GM19328 (cell line): ENCODE results near the gene DLG2.
A peak's percentile ranks its signal among the peaks of the same experiment; 100 is the strongest.

Experiments used
- ATAC-seq: cut with Tn5 transposase; IDR thresholded peaks from one replicate; pipeline ENCODE4 v1.9.1; 2021; ENCODE audit warnings: mild to moderate bottlenecking, moderate library complexity; ENCODE audit not compliant: unreplicated experiment

Gene DLG2

DNA sequence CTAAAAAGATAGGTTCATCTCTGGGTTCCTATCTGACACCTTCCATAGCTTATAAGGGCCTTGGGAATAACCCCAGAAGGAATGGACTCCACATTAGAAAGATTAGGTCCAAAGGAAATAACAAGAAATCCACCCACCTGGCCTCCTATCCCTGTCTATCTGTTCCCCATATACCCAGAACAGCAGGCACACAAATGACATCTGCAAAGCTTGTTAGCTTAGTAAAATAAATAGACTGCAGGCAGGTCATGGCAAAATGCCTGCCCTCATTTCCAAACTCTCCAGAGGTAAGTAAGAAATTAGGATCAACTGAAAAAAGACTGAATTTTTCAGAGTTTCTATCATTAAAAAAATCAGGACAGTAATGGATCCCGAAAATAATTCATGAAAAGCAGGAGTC is 489.5 kb downstream of the DLG2 start:
- ATAC-seq, result no peak

DNA sequence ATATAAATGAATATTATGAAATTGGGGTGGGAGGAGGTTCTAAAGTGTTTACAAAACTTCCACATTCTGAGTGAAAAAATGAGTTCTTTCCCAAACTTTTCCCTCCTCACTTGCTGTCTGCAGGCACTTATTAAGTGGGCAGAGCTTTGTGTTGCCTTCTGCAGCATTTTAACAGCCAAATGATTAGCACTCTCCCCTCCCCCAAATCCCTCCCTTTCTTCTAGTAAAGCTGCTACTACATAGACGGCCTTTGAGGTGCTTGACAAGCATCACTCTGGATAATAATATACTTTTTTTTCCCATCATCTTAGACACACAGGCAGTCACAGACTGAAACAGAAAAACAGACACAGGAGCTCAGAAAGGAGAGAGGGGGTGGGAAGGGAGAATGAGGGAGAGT is 493.5 kb downstream of the DLG2 start:
- ATAC-seq, result no peak

DNA sequence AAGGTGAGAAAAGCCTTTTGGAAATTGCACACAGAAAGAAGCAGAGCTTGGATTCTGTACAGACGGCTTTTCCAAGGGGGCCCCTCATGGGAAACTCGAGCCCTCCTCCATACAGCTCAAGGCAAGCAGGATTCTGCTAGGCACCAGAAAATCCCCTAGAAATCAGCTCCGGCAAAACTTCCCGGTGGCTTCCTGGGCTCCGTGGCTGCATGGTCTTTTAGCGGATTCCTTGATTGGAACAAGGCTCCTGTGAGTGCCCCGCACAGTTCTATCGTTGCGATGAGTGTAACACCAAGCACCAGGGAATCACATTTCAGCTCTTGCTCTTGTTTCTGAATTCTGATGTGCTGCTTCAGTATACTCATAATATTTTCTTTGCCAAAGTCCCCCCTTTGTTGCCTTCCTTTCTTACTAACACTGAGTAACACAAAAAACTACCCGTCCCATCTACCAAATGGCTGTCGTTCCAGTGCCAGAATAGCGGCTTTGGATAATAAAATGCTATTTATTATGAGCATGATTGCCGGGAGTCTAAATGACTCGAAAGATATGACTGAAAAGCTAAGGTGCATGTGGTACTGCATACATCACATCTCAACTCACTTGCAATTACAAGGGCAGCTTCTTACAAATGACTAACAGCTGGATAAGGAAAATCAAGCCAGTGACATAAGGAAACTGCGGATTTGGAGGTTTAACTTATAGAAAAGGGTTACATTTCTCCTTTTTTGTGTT is 494.1 kb downstream of the DLG2 start:
- no peak for ATAC-seq

DNA sequence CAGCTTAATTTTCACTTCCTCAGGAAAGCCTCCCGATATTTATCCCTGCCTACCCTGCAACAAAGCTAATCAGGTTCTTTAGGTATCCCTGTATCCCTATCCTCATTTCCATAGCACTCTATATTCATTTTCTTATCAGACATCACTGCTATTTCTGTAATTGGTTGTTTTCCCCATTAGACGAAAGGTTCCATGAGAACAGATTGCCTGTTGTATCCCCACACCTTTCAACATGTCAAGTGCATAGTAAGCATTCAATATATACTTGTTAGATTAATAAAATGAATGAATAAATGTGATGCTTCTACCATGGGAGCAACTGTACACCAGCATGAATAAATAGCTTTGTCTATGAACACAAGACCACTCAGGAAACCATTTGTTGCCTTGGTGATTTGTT is 499.8 kb downstream of the DLG2 start:
- ATAC-seq, result no peak

DNA sequence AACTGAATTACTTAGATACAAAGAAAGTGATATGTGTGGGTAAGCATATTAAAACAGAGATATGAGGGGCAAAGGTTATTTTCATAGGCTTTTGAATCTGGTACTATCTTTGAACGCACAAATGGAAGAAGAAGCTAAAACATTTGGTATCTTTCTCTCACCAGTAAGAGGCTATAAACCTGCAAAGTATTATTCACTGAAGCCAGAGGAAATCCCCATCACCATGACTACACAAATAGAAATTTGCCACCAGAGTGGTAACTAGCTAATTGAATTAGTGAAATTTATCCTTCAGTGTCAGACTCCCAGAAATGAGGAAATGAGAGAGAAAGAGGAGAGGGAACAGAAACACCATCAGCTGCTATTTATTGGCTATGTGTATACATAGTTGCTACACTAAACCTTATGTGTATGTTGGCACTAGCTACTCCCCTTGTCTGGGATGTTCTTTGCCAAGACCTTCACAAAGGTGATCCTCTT is 503.4 kb downstream of the DLG2 start:
- peak; percentile 91 for ATAC-seq

DNA sequence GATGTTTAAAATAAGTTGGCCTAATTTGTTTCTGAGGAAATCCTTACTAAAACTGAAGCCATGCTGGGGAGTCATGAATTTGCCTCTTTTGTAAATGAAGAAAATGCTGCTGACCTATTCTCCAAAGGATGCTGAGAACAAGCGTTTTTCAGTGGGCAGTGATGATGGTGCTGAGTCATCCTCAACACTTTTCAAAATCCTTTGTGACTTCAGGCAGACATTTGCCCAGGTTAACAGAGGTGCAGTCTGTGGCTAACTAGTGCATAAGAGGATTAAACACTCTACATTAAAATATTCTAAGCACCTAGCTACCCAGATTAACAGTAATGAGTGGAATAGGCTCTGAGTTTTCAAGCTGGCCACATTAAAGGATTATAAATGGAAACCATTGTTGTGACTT is 509.0 kb downstream of the DLG2 start:
- ATAC-seq, result no peak

DNA sequence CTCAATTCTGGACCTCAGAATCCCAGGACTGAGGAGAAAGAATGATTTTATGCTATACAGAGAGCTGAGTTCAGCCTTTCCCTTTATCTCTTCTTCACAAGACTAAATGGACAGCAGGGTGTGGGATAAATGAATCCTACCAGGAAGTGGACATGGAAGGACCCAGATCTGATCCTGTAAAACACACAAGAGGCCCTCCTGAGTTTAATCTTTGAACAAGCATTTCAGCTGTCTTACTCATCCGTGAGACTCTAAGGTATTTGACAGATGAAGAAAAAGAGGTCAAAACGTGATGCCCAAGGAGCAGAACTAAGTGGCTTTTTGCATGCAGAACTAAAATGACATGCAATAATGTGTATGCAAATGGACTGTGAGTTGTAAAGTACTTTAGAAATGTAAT is 511.3 kb downstream of the DLG2 start:
- no peak for ATAC-seq

DNA sequence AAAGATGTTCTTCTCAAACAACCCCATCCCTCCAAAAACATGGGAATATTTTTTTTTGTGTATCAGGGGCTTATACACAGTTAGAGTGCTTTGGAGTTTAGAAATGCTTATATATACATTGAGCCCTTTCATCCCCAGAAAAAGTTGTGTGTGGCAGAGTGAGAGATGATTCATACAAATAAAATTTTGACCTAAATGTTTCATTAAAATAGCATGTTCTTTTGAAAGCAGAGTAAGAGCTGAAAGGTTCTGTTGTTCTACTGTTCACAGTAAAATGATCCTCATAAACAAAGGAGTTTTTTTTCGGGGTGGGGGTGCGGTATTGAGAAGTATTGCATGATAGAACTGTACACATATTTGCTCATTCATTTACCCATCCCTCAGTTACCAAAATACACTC is 512.4 kb downstream of the DLG2 start:
- no peak for ATAC-seq

DNA sequence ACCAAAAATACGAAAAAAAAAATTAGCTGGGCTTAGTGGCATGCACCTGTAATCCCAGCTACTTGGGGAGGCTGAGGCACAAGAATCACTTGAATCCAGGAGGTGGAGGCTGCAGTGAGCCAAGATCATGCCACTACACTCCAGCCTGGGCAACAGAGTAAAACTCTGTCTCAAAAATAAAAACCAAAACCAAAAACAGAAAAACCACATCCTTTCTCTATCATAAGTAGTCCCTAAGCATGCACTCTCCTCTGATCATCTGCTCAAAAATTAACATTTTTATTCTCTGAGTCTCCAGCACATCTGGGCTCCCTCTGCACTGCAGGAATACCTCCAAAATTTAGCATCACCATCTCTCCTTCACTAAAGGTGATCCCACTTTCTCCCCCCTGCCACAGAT is 516.9 kb downstream of the DLG2 start:
- ATAC-seq, result peak; percentile 90

DNA sequence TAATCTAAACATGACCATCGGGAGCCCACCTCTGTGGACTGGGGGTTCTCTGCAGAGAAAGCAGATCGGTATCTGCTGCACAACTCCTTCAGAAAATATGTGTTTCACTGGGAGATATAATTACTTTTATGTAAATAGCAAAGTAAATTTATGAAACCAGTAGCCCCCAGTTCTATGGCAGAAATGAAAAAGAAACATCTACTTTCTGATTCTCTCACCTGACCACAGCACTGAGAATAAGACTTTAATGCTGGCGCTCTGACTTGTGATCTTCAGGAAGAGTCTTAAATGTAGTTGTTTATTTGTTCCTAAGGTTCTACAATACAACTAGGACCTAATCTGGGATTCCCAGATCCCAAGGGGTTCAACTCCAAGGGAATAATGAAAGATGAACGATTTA is 518.0 kb downstream of the DLG2 start:
- ATAC-seq, result peak; percentile 64

DNA sequence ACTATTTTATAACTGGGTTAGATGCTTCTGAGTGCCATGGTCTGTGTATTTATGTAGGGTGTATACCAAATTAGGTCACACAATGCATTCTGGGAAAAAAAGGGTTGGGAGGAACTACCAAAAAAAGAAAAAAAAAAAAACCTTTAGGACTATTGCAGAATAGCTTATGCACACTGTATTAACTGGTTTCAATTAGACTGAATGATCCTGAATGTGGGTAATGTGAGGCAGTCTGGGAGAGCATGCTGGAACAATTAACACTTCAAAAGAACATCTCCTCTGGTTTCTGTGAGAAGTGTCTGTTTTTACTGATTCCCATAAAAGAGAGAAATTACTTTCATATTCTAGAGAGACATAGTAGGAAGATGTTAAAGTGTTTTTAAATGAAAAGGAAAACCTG is 521.3 kb downstream of the DLG2 start:
- no peak for ATAC-seq

DNA sequence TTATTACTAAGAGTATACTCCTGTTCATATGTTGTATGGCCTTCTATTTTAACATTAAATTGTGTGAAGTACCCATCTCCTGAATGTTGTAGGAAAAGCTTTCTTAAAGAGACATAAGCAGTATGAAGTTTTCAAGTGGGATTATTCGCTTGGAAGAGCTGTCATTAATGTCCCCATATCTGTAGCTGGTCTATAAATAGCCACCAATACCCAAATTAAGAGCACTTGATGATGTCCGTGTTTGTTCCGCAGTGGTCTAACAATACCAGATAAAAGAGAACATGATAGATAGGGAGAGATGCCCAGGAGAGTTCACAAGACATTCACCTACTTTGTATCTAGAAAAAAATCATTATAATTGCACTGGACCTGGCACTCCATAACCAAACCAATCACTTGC is 527.6 kb downstream of the DLG2 start:
- ATAC-seq, result no peak

DNA sequence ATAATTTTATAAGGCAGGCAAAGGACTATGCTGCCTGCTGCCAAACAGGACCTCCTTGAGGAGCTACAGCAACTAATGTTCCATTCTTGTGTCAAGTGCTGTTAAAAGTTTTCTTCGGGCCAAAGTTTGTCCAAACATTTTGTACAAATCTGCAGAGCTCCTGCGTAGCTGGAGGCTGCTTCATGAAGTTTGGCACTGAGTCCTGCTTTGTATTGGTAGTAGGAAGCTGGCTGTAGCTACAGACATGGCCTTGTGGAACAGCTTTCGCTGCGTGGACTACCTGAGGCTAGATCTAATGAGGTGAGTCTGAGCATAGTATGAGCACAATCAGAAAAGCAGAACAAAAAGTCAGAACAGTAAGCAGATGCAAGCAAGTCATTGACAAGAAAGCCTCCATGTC is 528.1 kb downstream of the DLG2 start:
- ATAC-seq, result no peak

DNA sequence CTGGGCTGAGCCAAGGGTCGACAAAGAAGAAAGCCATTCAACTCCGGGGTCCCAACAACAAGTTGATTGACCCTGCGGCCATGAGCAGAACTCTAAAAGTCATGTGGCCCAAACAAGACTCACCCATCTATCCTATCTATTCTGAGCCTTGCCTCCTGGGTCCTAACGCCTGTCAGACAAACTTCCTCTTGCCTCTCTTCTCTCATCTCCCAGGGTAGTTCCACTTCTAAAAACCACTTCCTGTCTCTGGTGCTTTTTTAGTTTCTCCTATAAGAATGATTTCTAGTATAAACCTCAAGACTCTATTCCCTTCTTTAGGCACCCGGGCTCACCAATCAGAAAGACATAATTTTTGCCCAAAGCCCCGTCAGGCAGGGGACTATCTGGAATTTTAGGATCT is 530.2 kb downstream of the DLG2 start:
- ATAC-seq, result no peak

DNA sequence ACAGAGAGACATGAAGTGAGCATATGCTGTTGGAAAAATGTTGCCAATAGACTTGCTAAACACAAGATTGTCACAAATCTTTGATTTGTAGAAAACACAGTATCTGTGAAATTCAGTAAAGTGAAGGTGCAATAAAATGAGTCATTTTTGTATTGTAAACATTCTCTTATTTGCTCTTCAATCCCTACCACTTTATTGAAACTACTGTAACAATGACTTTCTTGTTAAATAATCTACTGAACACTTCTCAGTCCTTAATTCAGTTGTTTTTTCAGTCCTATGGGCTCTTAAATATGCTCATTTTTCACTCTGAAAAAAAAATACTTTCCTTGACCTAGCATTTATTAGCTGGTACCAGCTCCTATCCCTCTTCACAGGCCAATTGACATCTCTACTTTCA is 531.9 kb downstream of the DLG2 start:
- no peak for ATAC-seq

DNA sequence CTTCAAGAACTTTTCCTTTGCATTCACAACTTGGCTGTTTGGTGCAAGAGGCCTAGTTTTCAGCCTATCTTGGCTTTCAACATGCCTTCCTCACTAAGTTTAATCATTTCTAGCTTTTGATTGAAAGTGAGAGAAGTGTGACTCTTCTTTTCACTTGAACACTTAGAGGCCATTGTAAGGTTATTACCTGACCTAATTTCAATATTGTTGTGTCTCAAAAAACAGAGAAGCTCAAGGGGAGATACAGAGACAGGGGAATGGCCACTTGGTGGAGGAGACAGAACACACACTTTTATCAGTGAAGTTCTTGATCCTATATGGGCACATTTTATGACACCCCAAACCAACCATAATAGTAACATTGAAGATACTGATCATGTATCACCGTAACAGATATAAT is 532.3 kb downstream of the DLG2 start:
- ATAC-seq, result no peak

DNA sequence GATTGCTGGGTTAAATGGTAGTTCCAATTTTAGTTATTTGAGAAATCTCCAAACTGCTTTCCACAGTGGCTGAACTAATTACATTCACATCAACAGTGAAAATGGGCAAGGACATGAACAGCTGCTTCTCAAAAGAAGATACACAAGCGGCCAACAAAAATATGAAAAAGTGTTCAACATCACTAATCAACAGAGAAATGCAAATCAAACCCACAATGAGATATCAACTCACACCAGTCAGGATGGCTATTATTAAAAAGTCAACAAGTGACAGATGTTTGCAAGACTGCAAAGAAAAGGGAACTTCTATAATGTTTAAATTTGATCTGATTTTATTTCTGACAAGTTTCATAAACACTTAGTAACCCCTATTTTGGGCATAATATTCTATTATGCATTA is 537.5 kb downstream of the DLG2 start:
- peak; percentile 47 for ATAC-seq

DNA sequence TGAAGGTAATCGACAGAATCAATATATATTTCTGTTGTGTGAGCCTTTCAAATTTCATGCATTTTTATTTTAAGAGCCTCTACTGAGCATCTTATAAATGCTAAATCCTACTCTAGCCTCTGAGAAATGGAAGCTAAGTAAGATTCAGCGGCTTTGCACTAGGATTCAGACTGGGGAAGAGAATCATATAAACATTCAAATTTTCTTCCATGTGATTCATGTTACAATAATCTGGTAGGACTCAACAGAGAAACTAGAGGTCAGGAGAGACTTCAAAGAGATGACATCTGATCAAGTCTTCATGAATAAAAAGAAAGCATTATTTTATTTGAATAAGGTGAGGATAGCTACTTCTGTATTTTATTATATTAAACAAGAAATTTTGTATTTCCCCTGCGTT is 538.9 kb downstream of the DLG2 start:
- no peak for ATAC-seq

DNA sequence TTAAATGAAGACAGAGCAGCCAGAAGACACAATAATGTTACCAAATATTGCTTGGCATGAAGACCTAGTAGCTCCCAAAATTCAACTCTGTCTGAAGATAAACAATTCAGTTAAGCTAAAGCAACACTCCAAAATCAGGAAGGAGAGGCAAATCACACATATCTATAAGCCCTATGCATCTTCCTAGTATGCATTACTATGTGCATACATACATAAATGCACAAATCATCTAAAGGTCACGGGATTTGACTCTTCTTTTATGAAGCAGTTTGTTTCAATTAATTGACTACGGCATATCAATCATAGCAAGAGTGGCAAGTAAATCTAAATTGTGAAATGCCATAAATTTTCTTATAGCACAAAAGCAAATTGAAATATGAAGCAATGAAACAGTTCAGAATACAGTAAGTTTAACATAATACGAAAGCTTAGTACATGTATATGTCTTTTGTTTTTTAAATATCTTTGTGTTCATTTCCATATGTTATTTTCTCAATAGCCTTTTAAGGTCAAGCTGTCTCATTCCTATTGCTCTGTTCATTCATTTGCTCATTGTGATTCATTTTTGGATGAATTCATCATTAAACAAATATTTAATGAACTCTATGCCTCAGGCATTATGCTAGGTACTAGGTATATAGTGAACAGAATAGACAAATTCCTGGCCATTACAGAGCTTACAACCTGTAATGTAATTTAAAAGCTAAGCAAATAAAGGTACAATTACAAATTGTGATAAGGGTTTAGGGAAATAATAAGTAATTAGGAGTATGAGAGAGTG is 540.5 kb downstream of the DLG2 start:
- no peak for ATAC-seq

DNA sequence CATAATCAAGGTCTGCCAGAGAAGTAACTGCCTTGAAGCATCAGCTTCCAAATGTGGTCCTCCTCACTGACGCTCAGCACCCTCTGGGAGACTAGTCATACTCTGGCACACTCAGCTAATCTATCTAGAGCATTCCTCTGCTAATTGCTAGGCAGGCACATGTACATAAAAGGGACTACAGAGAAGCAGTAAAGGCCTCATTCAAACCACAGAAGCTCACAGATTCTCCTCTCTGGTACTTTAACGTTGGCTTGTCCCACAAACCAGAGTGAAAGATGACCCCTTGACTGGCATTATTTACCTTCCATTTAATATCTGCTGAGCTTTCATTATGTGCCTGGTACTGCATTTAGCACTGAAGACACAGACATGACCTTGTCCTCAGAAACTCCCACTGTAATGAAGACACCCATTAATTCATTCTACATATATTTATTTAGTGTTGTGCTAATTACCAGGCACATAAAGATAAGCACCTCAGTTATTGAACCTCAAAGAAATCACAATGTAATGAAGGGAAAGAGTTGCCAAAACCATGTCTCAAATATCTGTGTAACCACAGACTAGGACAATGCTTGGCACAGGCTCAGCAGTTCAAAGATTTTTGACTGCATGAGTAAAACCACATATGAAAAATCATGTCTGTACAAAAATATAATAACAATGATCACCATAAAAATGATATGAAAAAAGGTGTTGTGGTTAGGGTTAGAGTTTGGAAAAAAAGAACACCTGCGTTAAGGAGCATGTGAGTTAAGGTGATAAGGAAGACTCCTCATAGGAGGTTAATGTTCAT is 550.4 kb downstream of the DLG2 start:
- no peak for ATAC-seq

DNA sequence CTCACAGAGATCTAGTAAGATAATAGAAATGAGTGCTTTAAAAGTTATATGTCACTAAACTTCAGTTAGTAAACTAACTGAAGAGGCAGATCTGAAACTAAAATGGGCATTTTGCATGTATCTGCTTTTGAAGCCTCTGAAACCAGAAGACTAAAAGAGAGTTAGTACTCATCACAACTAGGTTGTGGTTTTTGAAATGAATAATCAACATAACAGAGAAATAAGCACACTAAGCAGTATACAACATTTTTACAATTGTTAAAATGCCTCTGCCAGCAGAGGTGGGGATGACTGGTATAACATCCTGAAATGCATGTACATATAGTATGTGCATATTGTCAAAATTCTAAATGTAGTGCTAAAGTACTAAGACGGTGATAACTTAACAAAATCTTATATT is 564.5 kb downstream of the DLG2 start:
- ATAC-seq, result peak; percentile 99

DNA sequence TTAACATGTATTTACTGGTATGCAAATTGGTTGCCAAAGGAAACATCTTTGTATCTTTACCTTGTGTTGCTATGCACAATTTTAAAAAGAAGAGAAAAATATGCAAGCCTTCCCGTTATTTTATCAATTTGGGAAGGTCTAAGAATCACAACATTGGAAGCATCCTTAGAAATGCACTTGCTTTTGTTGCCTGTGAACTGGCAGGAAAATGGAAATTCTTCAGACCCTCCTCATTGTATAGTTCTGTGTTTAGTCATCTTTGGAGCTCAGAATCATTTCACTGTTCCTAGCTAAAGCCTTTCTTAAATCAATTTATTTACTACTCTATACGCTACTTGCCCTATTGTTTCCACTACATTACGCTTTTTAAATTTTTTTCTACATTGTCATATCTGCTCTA is 574.5 kb downstream of the DLG2 start:
- no peak for ATAC-seq
